Heart left ventricle (tissue), 13 donors: ENCODE data around the gene GNA15.

Experiments
- CTCF ChIP-seq, 12 donors: fragments of 200-600 bp; sonication (generic) in 4 of 12; IDR thresholded peaks; one replicate each; pipeline versions ENCODE4 v1.5.0 to v1.8.0; 2018 to 2022; ENCODE audit warnings: antibody characterized with exemption in 12 of 12, mild to moderate bottlenecking in 5 of 12
- POLR2A ChIP-seq, 2 donors: fragments of 450-650 bp; IDR thresholded peaks; one replicate each; pipeline ENCODE4 v1.6.1; 2017; ENCODE audit warnings: antibody characterized with exemption in 2 of 2, mild to moderate bottlenecking in 2 of 2, moderate library complexity in 2 of 2
- donor health status: ischemic (EF 13 %, LVEDD 7.1; RV severe dilation, severe dysfunction).
- donor health status: DM: no; HTN: yes; CAD: no.
- donor health status: DM: no; HTN: no; CAD: no.
- donor health status: ischemic (EF 25% LVEDD 6.9; RV normal size, moderate dysfunction).
- donor health status: ischemic (EF 25% LVEDD 5.7; RV mildly dilated, moderate dysfunction).
- donor health status: ischemic (EF 35%, LVEDD 5.7; RV mildly dilated, moderate dysfunction).
- donor health status: nonischemic (EF 11% LVEDD 7.7; RV severe dilation, severe dysfunction).
- donor health status: DM: yes; HTN: yes; CAD: no.
- donor health status: PGD.
- donor health status: ischemic (EF 29% LVEDD 5.4; RV normal size, mild dysfunction).
- donor health status: nonischemic (EF 23%, LVEDD 6.1; RV moderate dilation, normal function).

GRCh38 chr19:3135961-3136683, at the start of gene GNA15:
- TF ChIP-seq CTCF (IDR thresholded peaks at IDR 0.05) (no peak), POLR2A (IDR thresholded peaks at IDR 0.05) (no peak)
